Hindlimb muscle (tissue), 1 donor: Measurements from ENCODE around the gene DUSP1. TPM values are rescaled to one million over a fixed set of nuclear protein-coding genes. Genes with fewer than 3 reads are reported as not detected.

Experiments
- DNase-seq: peaks from one replicate; pipeline ENCODE4 v3.0.0-alpha.2; 2013
- polyA plus RNA-seq: library from polyadenylated mRNA; unstranded; fragments of 120-200 nt; gene quantifications from one replicate; pipeline ENCODE4 v1.2.1, GENCODE V29; 2013; ENCODE audit not compliant: insufficient read length

DUSP1 gene
- polyA plus RNA-seq, 1 donor: 70.4 TPM

GRCh38 chr5:172762214-172763119 lies 8.5 kb downstream of the DUSP1 start:
- DNase-seq: no peak

GRCh38 chr5:172760959-172761358 lies 10.0 kb downstream of the DUSP1 start:
- no peak for DNase-seq

- DNase-seq: no peak
These were observed 10.9 kb downstream of the DUSP1 start for GRCh38 chr5:172760136-172760535.

- DNase-seq: no peak
These were observed 12.2 kb downstream of the DUSP1 start for GRCh38 chr5:172758834-172759149.

- no peak for DNase-seq
These were observed 12.7 kb downstream of the DUSP1 start for GRCh38 chr5:172758077-172758833.

- DNase-seq: no peak
These were observed 13.5 kb downstream of the DUSP1 start for GRCh38 chr5:172757394-172758010.

- no peak for DNase-seq
These were observed 14.1 kb downstream of the DUSP1 start for GRCh38 chr5:172756764-172757393.

GRCh38 chr5:172754596-172755356 lies 16.2 kb downstream of the DUSP1 start:
- DNase-seq: no peak

- no peak for DNase-seq
These were observed 17.9 kb downstream of the DUSP1 start for GRCh38 chr5:172753101-172753500.

GRCh38 chr5:172751761-172752510 lies 19.1 kb downstream of the DUSP1 start:
- DNase-seq: no peak

GRCh38 chr5:172749881-172750633 lies 20.9 kb downstream of the DUSP1 start:
- no peak for DNase-seq

GRCh38 chr5:172749076-172749475 lies 21.9 kb downstream of the DUSP1 start:
- DNase-seq: no peak

- peak; percentile 60 for DNase-seq
These were observed 22.6 kb downstream of the DUSP1 start for GRCh38 chr5:172748341-172748843.

GRCh38 chr5:172747471-172747870 lies 23.5 kb downstream of the DUSP1 start:
- no peak for DNase-seq

- no peak for DNase-seq
These were observed 24.3 kb downstream of the DUSP1 start for GRCh38 chr5:172746725-172747124.

GRCh38 chr5:172745838-172746237 lies 25.2 kb downstream of the DUSP1 start:
- no peak for DNase-seq

GRCh38 chr5:172745406-172745805 lies 25.6 kb downstream of the DUSP1 start:
- no peak for DNase-seq

GRCh38 chr5:172744123-172745104 lies 26.6 kb downstream of the DUSP1 start:
- DNase-seq: no peak
